Superior temporal gyrus (tissue), 1 donor: ENCODE data around the gene ZNF268.
"Not testable (repeated sequence)": the region's sequence is repeated elsewhere in the genome, so short reads cannot be mapped to it uniquely, and the experiment has no call there.

Experiments
- DNase-seq: peaks from one replicate; pipeline ENCODE4 v3.0.0-alpha.2; 2016; ENCODE audit errors: extremely low spot score

The ZNF268 gene

GRCh38 chr12:133227281-133227852 lies 46.1 kb downstream of the ZNF268 start:
- DNase-seq, result no peak

GRCh38 chr12:133231001-133231400 lies 49.7 kb downstream of the ZNF268 start:
- no peak for DNase-seq

- no peak for DNase-seq
These were observed 51.7 kb downstream of the ZNF268 start for GRCh38 chr12:133233006-133233405.

DNA sequence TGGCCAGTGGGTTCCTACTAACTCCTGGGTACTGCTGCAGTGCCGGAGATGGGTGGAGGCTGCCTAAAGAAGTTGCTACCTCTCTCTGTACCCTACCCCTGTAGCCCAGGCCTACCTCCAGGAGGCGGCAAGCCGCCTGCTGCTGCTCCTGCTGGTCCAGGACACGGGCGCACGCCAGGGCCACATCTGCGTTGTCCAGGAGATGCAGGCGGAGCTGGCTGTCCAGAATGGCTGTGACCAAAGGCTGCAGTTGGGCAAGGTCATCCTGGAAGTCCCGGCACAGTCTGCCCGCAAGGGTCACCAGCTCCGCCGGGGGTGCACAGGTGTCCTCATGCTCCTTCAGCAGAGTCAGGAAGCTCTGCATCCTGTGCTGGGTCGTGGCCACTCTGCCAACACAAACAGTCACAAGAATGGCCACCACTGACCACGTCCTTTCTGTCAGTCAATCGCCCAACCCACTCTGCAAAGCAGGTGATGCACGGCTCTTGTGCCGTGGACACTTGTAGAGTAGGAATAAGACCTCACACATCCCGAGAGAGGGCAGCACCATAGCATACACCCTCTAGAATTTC lies 52.8 kb downstream of the ZNF268 start:
- DNase-seq, result no peak

GRCh38 chr12:133234971-133235370 lies 53.7 kb downstream of the ZNF268 start:
- no peak for DNase-seq

DNA sequence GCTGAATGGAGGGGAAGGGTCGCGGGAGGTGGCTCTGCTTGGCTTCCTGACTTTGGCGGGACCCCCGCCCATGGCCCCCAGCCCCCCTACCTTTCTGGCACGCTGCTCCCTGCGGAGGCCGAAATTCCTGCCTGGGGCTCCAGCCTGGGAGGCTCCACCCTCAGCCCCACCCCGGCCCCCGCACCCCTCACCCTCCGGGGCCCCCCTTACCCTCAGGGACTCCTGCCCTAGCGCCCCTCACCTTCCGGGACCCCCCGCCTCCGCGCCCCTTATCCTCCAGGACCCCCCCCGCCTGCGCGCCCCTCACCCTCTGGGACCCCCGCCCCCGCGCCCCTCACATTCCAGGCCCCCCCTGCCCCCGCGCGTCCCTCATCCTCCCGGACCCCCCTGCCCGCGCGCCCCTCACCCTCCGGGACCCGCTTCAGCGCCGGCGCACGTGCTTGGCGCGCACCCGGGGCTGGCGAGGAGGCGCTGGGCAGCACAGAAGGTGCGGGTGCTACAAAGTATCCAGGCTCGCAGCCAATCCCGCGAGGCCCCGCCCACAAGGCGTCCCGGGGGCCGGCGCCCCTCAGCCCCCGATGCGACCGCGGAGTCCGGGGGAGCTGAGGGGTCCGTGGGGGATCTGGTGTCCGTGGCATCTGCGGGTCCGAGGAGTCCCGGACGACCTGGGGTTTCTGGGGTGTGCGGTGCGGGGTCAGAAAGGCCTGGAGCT lies 54.3 kb downstream of the ZNF268 start, which contains the start of gene ANHX:
TSS of gene ANHX (minus strand) at position 477 of the 712 bp plus-strand sequence. CDS start 1,521 bp downstream, outside the sequence.
- no peak for DNase-seq

- DNase-seq, result no peak
These were observed 54.8 kb downstream of the ZNF268 start for GRCh38 chr12:133236144-133236543.

DNA sequence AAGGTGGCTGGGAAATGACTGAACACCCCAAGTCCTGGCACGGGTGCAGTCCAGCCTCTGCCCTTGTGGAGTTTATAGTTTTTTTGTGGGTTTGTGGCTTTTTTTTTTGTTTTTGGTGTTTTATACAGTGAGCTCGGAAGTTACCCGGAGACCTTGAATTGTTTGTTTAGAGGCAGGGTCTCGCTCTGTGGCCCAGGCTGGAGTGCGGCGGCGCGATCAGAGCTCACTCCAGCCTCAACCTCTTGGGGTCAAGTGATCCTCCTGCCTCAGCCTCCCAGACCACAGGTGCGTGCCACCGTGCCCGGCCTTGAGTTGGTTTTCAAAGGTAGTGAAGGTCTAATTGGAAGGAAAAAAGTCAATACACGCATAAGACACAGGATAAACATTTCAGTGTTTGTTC lies 55.3 kb downstream of the ZNF268 start:
- DNase-seq, result no peak

GRCh38 chr12:133251732-133252131 lies 70.4 kb downstream of the ZNF268 start:
- DNase-seq, result no peak

GRCh38 chr12:133255833-133256232 lies 74.5 kb downstream of the ZNF268 start:
- not testable (repeated sequence) for DNase-seq

DNA sequence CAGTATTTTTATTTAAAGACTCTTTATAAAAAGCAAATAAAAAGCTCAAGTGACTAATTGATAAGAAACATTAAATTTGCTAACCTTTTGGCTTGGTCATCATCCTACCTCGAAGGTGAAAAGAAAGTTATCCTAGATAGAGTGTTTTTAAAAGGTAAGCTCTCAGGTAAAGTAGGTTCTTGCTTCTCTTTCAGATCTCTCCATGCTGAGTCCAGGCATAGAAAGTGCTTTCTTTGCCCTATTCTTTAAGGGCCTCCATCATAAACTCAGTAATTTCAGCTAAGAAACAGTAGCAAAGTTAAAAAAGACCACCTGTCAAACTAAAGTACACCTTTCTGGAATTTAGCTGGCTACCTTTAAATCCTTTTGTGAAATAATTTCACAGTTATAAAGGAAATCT lies 75.0 kb downstream of the ZNF268 start:
- no peak for DNase-seq

- DNase-seq, result no peak
These were observed 82.9 kb downstream of the ZNF268 start for GRCh38 chr12:133264173-133264572.
